HEK293 (cell line): ENCODE results near the gene MIA3.

ENCODE experiments used
- CTCF ChIA-PET: fragments of 350-600 bp; formaldehyde crosslinking; extraction: SDS; loops from one replicate; lab custom pipeline; 2021; ENCODE audit warnings: antibody characterized with exemption; lab: Yijun Ruan, JAX
- POLR2A ChIA-PET: fragments of 300-600 bp; formaldehyde crosslinking; extraction: SDS; loops from one replicate; lab custom pipeline; 2020; ENCODE audit warnings: antibody characterized with exemption, inconsistent platforms; lab: Yijun Ruan, JAX
- H3K27ac ChIP-seq: fragments of 200-500 bp; sonication (Bioruptor generic); 2 replicates; pipeline ENCODE4 v1.5.1; 2014; ENCODE audit warnings: low read depth, low read length, control low read depth, inconsistent platforms; ENCODE audit errors: extremely low read depth
- H3K36me3 ChIP-seq, 2 experiments: fragments of 200-500 bp in 1 of 2; sonication (Bioruptor generic) in 1 of 2; 1 replicate in 1 of 2; 2 replicates in 1 of 2; pipeline ENCODE4 v1.5.1; 2014 to 2017; ENCODE audit warnings: inconsistent platforms in 2 of 2, low read length in 2 of 2; ENCODE audit not compliant: control insufficient read depth in 2 of 2, insufficient read depth in 1 of 2
- H3K4me1 ChIP-seq: fragments of 200-500 bp; sonication (Bioruptor generic); 2 replicates; pipeline ENCODE4 v1.5.1; 2014; ENCODE audit warnings: mild to moderate bottlenecking, low read length, inconsistent platforms; ENCODE audit not compliant: control insufficient read depth, insufficient read depth
- H3K4me3 ChIP-seq: 2 replicates; pipeline ENCODE4 v1.5.1; 2011; ENCODE audit warnings: low read depth, mild to moderate bottlenecking, control low read depth, low read length, moderate library complexity
- H3K9me3 ChIP-seq: fragments of 200-500 bp; sonication (Bioruptor generic); 2 replicates; pipeline ENCODE4 v1.5.1; 2014; ENCODE audit warnings: low read depth, low read length, inconsistent platforms; ENCODE audit not compliant: control insufficient read depth, insufficient read depth
- GLI2 ChIP-seq: fragments of 450-650 bp; formaldehyde crosslinking; IDR thresholded peaks from 2 replicates; pipeline ENCODE4; 2017; ENCODE audit warnings: missing biosample characterization, missing genetic modification characterization, low read depth, borderline replicate concordance
- KLF10 ChIP-seq: fragments of 450-650 bp; IDR thresholded peaks from 2 replicates; pipeline ENCODE4 v1.5.1; 2018; ENCODE audit warnings: missing biosample characterization, mild to moderate bottlenecking, missing genetic modification characterization
- SP2 ChIP-seq: fragments of 450-650 bp; formaldehyde crosslinking; IDR thresholded peaks from 2 replicates; pipeline ENCODE4 v1.5.1; 2016; ENCODE audit warnings: missing biosample characterization, missing genetic modification characterization
- WT1 ChIP-seq: fragments of 450-650 bp; formaldehyde crosslinking; IDR thresholded peaks from 2 replicates; pipeline ENCODE4 v1.5.1; 2016; ENCODE audit warnings: missing biosample characterization, missing genetic modification characterization
- YY1 ChIP-seq: fragments of 450-650 bp; formaldehyde crosslinking; IDR thresholded peaks from 2 replicates; pipeline ENCODE4 v1.5.1; 2018; ENCODE audit warnings: missing biosample characterization, missing genetic modification characterization
- ZBTB7A ChIP-seq: fragments of 450-650 bp; formaldehyde crosslinking; IDR thresholded peaks from 2 replicates; pipeline ENCODE4 v1.5.1; 2016; ENCODE audit warnings: low read depth, missing biosample characterization, missing genetic modification characterization
- ZBTB8A ChIP-seq: fragments of 450-650 bp; formaldehyde crosslinking; IDR thresholded peaks from 2 replicates; pipeline ENCODE4 v1.5.1; 2016; ENCODE audit warnings: missing biosample characterization, missing genetic modification characterization
- ZNF140 ChIP-seq: fragments of 450-650 bp; formaldehyde crosslinking; IDR thresholded peaks from 2 replicates; pipeline ENCODE4 v1.5.1; 2016; ENCODE audit warnings: missing biosample characterization, missing genetic modification characterization
- ZNF175 ChIP-seq: fragments of 450-650 bp; formaldehyde crosslinking; IDR thresholded peaks from 2 replicates; pipeline ENCODE4 v1.5.1; 2016; ENCODE audit warnings: missing biosample characterization, missing genetic modification characterization
- ZNF18 ChIP-seq: fragments of 450-650 bp; formaldehyde crosslinking; IDR thresholded peaks from 2 replicates; pipeline ENCODE4 v1.5.1; 2016; ENCODE audit warnings: missing biosample characterization, missing genetic modification characterization
- ZNF202 ChIP-seq: fragments of 450-650 bp; formaldehyde crosslinking; IDR thresholded peaks from 2 replicates; pipeline ENCODE4 v1.5.1; 2016; ENCODE audit warnings: missing biosample characterization, missing genetic modification characterization, borderline replicate concordance
- ZNF394 ChIP-seq: fragments of 450-650 bp; formaldehyde crosslinking; IDR thresholded peaks from 2 replicates; pipeline ENCODE4 v1.5.1; 2016; ENCODE audit warnings: missing biosample characterization, missing genetic modification characterization, mild to moderate bottlenecking, moderate library complexity, borderline replicate concordance
- ZNF416 ChIP-seq: fragments of 450-650 bp; formaldehyde crosslinking; IDR thresholded peaks from 2 replicates; pipeline ENCODE4 v1.5.1; 2016; ENCODE audit warnings: missing biosample characterization, missing genetic modification characterization
- ZNF433 ChIP-seq: fragments of 450-650 bp; formaldehyde crosslinking; IDR thresholded peaks from 2 replicates; pipeline ENCODE4 v1.5.1; 2016; ENCODE audit warnings: missing biosample characterization, missing genetic modification characterization, low read depth
- ZNF501 ChIP-seq: fragments of 450-650 bp; formaldehyde crosslinking; IDR thresholded peaks from 2 replicates; pipeline ENCODE4 v1.5.1; 2016; ENCODE audit warnings: missing biosample characterization, missing genetic modification characterization
- ZNF513 ChIP-seq: fragments of 450-650 bp; IDR thresholded peaks from 2 replicates; pipeline ENCODE4 v1.5.1; 2018; ENCODE audit warnings: missing biosample characterization, missing genetic modification characterization
- ZNF530 ChIP-seq: fragments of 450-650 bp; formaldehyde crosslinking; IDR thresholded peaks from 2 replicates; pipeline ENCODE4 v1.5.1; 2016; ENCODE audit warnings: low read depth, missing biosample characterization, missing genetic modification characterization
- ZNF548 ChIP-seq: fragments of 450-650 bp; formaldehyde crosslinking; IDR thresholded peaks from 2 replicates; pipeline ENCODE4 v1.5.1; 2016; ENCODE audit warnings: missing biosample characterization, missing genetic modification characterization
- ZNF660 ChIP-seq: fragments of 450-650 bp; IDR thresholded peaks from 2 replicates; pipeline ENCODE4 v1.5.1; 2018; ENCODE audit warnings: missing biosample characterization, mild to moderate bottlenecking, missing genetic modification characterization
- ZNF768 ChIP-seq: fragments of 450-650 bp; formaldehyde crosslinking; IDR thresholded peaks from 2 replicates; pipeline ENCODE4 v1.5.1; 2018; ENCODE audit warnings: missing biosample characterization, mild to moderate bottlenecking, missing genetic modification characterization
- ZSCAN4 ChIP-seq: fragments of 450-650 bp; formaldehyde crosslinking; IDR thresholded peaks from 2 replicates; pipeline ENCODE4 v1.5.1; 2017; ENCODE audit warnings: missing biosample characterization, missing genetic modification characterization
- TF ChIP-seq, protein P1 (sequence below): fragments of 450-650 bp; formaldehyde crosslinking; IDR thresholded peaks from 2 replicates; pipeline ENCODE4 v1.5.1; 2016; ENCODE audit warnings: missing biosample characterization, missing genetic modification characterization
- TF ChIP-seq, protein P2 (sequence below): fragments of 450-650 bp; formaldehyde crosslinking; IDR thresholded peaks from 2 replicates; pipeline ENCODE4 v1.5.1; 2016; ENCODE audit warnings: missing biosample characterization, missing genetic modification characterization

The MIA3 gene

DNA sequence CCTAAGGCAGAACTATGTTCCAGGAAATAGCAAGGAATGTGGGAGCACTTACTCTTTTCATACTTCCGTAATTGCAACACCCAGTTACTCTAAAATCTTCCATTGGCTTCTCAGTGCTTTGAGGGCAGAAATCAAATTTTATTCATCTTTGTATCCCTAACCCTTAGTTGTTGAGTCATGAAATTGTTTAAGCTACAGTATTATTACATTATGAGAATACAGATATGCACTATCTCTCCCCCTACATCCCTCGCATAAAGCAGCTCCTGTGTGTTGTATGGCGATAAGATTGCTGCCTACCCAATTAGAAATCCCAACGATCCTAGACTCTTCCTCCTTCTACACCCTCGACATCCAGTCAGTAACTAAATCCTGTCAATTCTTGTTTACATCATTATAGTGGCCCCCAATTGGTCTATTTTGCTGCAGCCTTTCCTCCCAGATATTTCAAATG, 91.8 kb downstream of the MIA3 start:
- H3K36me3 ChIP-seq = no peaks in the 10 kb centered on the region
- ChIA-PET POLR2A (no interaction called here), CTCF (interaction anchor here (0.9 kb wide), 1 partner anchor 380 kb away, joined by 3 read pairs; no protein-coding TSS in a partner anchor)
- H3K4me1 ChIP-seq = no peaks in the 10 kb centered on the region
- no peak overlapping the region for H3K4me3 ChIP-seq
- H3K9me3 ChIP-seq = no peaks in the 10 kb centered on the region
- TF ChIP-seq ZNF530 = no peak
- no peak for TF ChIP-seq ZNF202 (tag by site-specific recombination)
- TF ChIP-seq ZNF768 (tag by site-specific recombination) = no peak
- TF ChIP-seq ZNF175 (tag by site-specific recombination) = no peak
- TF ChIP-seq ZNF18 (tag by site-specific recombination) = no peak
- no peak overlapping the region for H3K27ac ChIP-seq

GRCh38 chr1:222711319-222712252, 93.7 kb downstream of the MIA3 start:
- peaks cover 10 to 12% of the 10 kb centered on the region in 2 experiments for H3K36me3 ChIP-seq
- ChIA-PET CTCF (interaction anchor here (0.7 to 1.5 kb wide), 2 partner anchors 247 to 413 kb away, joined by 3 to 4 read pairs; no protein-coding TSS in a partner anchor), POLR2A (interaction anchor here (1.0 to 1.8 kb wide), 3 partner anchors 8 to 68 kb away, joined by 5 to 10 read pairs (median 6); no protein-coding TSS in a partner anchor)
- H3K4me3 ChIP-seq = peak overlapping the region; percentile 84
- peak overlapping the region; percentile 87 for H3K27ac ChIP-seq
- no peaks in the 10 kb centered on the region for H3K9me3 ChIP-seq
- no peaks in the 10 kb centered on the region for H3K4me1 ChIP-seq
- TF ChIP-seq ZBTB8A (tag by site-specific recombination) (no peak; the same call in 1 of the 2 replicates), ZBTB7A (no peak), ZSCAN4 (tag by site-specific recombination) (no peak), ZNF660 (tag by site-specific recombination) (peak; percentile 73), ZNF548 (tag by site-specific recombination) (no peak), YY1 (tag by site-specific recombination) (no peak), ZNF513 (tag by site-specific recombination) (no peak), KLF10 (tag by site-specific recombination) (peak; percentile 40; the same call in 1 of the 2 replicates), ZNF140 (tag by site-specific recombination) (no peak), WT1 (tag by site-specific recombination) (no peak), SP2 (tag by site-specific recombination) (peak; percentile 79), ZNF394 (tag by site-specific recombination) (no peak), GLI2 (tag by site-specific recombination) (no peak), ZNF501 (tag by site-specific recombination) (no peak), ZNF416 (tag by site-specific recombination) (no peak), ZNF433 (tag by site-specific recombination) (no peak)
- TF ChIP-seq, protein P1, sequence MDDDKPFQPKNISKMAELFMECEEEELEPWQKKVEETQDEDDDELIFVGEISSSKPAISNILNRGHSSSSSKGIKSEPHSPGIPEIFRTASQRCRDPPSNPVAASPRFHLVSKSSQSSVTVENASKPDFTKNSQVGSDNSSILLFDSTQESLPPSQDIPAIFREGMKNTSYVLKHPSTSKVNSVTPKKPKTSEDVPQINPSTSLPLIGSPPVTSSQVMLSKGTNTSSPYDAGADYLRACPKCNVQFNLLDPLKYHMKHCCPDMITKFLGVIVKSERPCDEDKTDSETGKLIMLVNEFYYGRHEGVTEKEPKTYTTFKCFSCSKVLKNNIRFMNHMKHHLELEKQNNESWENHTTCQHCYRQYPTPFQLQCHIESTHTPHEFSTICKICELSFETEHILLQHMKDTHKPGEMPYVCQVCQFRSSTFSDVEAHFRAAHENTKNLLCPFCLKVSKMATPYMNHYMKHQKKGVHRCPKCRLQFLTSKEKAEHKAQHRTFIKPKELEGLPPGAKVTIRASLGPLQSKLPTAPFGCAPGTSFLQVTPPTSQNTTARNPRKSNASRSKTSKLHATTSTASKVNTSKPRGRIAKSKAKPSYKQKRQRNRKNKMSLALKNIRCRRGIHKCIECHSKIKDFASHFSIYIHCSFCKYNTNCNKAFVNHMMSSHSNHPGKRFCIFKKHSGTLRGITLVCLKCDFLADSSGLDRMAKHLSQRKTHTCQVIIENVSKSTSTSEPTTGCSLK = no peak
- TF ChIP-seq, protein P2, sequence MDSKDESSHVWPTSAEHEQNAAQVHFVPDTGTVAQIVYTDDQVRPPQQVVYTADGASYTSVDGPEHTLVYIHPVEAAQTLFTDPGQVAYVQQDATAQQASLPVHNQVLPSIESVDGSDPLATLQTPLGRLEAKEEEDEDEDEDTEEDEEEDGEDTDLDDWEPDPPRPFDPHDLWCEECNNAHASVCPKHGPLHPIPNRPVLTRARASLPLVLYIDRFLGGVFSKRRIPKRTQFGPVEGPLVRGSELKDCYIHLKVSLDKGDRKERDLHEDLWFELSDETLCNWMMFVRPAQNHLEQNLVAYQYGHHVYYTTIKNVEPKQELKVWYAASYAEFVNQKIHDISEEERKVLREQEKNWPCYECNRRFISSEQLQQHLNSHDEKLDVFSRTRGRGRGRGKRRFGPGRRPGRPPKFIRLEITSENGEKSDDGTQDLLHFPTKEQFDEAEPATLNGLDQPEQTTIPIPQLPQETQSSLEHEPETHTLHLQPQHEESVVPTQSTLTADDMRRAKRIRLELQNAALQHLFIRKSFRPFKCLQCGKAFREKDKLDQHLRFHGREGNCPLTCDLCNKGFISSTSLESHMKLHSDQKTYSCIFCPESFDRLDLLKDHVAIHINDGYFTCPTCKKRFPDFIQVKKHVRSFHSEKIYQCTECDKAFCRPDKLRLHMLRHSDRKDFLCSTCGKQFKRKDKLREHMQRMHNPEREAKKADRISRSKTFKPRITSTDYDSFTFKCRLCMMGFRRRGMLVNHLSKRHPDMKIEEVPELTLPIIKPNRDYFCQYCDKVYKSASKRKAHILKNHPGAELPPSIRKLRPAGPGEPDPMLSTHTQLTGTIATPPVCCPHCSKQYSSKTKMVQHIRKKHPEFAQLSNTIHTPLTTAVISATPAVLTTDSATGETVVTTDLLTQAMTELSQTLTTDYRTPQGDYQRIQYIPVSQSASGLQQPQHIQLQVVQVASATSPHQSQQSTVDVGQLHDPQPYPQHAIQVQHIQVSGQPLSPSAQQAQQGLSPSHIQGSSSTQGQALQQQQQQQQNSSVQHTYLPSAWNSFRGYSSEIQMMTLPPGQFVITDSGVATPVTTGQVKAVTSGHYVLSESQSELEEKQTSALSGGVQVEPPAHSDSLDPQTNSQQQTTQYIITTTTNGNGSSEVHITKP = peak; percentile 99
